Activated CD4-positive, alpha-beta T cell treated with anti-CD3 and anti-CD28 coated beads for 1 hour (primary cell): ENCODE data around the gene GJB2.

Experiments
- DNase-seq: peaks from one replicate; pipeline ENCODE4 v3.0.0-alpha.2; 2020

GJB2 gene

DNA sequence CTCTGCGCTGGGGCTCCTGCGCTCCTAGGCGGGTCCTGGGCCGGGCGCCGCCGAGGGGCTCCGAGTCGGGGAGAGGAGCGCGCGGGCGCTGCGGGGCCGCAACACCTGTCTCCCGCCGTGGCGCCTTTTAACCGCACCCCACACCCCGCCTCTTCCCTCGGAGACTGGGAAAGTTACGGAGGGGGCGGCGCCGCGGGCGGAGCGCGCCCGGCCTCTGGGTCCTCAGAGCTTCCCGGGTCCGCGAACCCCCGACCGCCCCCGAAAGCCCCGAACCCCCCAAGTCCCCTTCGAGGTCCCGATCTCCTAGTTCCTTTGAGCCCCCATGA is at the start of gene GJB2:
Gene GJB2, minus strand, starts transcription at position 103 of the 326 bp plus-strand sequence. CDS start 3,357 bp downstream, outside the sequence.
- DNase-seq: no peak

DNA sequence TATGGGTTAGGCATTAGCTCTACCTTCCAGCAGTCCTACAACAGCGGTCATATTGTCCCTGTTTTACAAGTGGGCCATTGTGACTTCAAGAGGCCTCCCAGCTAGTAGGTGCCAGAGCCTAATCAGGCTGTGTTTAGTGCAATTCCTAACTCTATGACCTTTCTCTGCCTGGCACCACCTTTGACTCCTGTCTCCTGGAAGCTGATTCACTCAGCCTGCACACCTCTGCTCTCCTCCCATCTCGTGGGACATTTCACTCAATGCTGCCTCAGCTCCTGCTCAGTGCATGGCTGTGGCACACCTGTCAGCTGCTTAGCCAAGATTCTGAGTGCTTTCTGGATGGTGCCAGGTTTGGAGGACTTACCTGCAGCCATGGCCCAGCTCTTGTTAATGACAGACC is 48.9 kb upstream of the GJB2 start:
- DNase-seq: no peak

DNA sequence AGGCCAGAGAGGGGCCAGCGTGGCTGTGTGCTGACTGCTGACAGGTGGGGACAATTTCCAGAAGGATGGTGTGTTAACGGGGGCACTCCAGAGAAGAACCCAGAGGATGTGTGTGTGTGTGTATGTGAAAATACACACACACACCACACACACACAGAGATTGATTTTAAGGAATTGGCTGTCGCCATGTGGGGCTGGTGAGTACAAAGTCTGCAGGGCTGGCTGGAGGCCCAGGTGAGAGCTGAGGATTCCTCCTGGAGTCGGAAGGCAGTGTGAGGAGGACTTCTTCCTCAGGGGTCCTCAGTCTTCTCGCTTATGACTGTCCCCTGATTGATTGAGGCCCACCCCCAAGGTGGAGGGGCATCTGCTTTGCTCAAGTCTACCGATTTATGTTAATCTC is 47.0 kb upstream of the GJB2 start:
- no peak for DNase-seq

DNA sequence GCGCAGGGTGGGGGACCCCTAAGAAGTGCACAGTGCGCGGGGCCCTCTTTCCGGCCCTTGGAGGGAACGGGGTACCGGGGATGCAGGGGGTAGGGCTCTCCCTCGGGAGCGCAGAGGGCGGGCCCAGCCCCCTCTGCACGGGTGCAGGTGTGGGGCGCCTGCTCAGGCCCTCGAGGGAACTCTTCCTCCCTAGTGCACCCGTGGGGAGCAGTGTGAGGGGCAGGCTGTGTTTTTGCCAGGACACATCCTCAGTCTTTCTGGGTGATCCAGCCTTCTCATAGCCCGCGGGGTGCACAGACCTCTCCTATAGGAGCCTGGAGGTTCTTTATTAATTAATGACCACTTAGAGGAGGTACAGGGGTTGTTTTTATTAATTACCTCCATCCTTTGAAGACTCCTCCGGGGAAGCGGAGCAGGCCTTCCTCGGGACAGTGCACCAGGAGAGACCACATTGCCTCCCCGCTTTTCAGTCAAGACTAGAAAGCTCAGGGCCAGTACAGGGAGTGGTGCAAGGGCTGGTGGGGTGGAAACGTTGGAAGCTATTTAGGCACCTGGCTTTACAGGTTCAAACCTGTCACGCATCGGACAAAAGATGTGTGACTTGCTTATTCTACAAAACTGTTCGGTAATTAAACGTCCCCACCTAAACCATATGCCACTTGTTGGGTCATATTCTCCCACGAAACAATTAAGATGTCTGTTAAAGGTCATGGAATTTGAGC is 40.0 kb upstream of the GJB2 start:
- DNase-seq: no peak

DNA sequence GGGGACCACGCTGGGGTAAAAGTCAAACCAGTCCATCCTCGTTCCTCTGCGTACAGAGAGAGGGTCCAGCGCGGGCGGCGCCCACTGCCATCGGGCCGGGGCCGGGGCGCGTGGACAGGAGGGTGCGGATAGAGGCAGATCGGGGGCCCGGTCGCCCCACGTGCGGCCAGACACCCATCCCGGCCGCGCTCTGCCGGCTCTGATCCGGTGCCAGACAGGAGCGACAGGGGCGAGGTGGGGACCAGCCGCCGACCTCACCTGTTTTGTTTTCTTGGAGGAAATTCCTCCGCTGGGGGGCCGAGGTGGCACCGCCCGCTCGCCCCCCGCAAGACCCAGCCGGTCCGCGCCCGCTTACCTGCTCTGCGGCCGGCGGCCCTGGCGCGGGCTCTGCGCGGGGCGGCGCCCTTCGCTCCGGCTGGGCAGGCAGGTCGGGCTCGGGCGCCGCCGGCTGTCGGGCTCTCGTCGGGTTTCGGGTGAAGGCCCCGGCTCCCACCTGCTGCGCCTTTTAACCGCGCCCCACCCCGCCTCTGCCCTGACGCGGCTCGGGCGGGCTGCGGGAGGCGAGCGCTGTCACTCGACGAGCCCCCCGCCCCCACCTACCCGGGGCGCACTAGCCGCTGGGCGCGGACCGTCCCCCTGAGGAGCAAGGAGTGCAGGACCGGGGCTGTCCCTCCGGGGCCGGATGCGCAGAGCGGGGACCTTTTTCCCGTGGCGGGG is 39.3 kb upstream of the GJB2 start, which contains the start of gene GJB6:
Gene GJB6, minus strand, starts transcription at position 481 of the 717 bp plus-strand sequence. CDS start 8,839 bp downstream, outside the sequence.
- DNase-seq: no peak

DNA sequence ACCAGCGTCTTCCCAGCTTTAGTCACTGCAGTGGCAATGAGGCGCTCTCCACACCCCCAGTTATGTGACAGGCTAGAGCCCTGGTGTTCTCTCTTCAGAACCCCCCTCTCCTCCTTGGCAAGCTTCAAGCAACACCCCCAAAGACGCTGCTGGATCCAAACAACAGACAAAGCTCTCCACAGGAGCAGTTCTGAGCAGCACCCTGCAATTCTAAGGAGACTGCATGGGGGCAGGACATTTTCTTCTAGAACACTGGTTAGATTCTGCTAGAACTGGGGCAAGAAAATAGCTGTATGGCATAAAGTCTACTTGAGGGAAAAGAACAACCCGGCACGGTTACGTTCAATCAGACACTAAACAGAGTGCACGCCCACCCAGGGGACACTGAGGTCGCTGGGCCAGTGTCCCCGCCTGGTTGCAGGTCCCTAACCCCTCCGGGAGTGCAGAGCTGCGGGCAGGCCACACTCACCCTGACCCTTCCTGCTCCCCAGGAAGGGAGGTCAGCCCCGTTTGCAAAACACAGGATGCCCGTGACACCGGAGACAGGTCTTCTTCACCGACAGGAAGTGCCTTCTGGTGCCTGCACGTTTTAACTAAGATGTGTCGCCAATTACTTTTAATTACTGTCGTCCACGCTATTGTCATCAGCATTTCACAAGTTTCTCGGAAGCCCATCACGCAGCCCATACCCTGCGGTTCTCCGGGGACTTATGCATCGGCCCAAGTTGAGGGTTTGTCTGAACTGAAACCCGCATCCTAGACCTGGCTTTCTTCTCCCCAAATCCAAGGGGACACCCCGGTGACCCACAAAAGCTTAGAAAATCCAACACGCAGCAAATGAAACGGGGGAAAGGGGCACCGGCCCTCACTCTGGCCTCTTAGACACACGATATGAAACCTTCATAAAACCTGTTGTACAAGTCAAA is 38.4 kb upstream of the GJB2 start:
- no peak for DNase-seq

DNA sequence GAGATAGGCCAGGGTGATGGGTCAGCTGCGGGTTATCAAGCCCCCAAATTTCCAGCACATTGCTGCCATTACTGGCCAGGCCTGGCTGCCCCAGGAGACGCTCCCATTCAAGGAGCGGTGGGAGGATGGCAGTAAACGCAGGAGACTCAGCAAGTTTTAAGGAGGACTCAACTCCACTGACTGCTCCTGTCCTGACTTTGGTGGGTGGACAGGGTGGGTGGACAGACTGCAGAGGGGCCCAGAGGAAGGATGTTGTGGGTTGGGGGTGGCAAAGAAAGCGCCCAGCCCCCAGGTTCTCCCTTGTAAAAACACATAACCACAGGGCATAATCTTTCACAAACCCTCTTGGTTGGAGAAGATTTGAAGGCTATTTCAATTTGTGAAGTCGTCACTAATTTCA is 35.0 kb upstream of the GJB2 start:
- no peak for DNase-seq

DNA sequence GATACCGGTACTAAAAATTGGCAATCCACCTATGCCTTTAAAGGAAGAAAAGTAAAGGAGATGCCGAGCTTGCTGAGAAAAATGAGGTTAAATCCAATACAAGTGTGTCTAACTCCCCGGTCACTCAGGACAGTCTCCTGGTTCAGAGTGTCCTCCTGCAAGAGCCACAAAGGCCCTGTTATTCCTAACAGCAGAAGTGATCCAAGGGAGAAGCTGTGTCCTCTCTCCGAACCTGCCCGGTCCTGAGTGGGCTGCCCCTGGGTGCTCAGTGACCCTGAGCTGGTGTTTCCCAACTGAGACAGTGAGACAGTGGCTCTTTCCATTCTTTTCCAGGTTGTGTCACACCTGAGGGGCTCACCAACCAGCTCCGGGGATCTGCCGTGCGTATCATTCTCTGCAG is 34.5 kb upstream of the GJB2 start:
- DNase-seq: no peak

DNA sequence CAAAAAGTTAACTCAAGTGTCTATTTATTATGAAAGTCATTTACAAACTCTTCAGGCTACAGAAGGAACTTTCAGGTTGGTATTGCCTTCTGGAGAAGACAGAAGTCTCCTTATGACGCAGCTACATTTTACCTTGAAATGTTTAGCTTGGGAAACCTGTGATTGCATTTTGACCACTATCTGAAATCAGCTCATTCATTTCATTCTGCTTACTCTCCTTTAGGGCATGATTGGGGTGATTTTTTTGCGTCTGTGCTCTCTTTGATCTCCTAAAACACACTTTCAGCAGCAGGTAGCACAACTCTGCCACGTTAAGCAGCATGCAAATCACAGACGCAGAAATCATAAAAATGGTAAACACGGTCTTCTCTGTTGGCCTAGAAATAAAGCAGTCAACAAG is 29.8 kb upstream of the GJB2 start:
- DNase-seq: no peak

DNA sequence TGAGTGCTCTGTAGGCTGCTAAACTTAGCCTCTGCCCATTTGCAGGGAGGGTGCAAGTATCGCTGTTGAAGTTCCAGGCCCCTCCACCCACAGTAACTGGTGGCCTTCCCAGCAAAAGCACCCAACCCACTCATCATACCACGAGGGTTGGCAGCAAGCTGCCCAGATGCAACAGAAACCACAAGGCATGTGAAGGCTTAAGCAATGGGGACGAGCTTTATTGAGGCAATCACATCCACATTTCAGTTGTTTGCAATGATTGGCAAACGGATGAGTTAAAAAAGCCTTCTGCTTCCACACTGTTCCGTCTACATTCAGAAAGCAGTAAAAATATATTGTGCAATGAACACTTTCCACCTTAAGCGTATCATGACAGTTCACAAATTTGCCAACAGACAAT is 29.0 kb upstream of the GJB2 start:
- DNase-seq: no peak

DNA sequence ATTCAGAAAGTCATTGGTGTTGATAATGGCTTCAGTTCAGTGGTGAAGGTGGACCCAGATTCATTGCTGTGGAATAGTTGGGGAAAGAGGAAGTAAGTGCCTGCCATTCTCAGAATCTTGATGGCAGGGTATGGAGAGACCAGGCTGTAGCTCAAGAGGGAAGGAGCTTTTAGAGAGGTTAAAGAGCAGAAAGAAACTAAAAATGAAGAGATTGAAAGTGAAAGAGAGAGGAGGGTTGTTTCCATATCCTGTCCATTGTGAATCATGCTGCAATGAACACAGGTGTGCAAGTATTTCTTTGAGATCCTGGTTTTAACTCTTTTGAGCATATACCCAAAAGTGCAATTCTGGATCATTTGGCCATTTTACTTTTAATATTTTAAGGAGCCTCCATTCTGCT is 26.8 kb upstream of the GJB2 start:
- no peak for DNase-seq

DNA sequence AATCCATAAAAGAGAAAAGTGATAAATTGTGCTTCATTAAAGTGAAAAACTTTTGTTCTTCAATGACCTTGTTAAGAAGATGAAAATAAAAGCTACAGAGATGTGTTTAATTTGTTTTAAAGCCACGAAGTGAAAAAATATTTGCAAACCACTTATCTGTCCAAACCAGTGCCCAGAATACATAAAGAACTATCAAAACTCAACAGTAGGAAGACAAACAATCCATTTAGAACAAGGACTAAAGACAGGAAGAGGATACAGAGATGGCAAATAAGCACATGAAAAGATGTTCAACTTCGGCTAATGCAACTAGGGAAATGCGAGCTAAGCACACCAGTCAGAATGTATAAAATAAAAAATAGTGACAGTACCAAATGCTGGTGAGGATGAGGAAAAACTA is 24.4 kb upstream of the GJB2 start:
- no peak for DNase-seq

DNA sequence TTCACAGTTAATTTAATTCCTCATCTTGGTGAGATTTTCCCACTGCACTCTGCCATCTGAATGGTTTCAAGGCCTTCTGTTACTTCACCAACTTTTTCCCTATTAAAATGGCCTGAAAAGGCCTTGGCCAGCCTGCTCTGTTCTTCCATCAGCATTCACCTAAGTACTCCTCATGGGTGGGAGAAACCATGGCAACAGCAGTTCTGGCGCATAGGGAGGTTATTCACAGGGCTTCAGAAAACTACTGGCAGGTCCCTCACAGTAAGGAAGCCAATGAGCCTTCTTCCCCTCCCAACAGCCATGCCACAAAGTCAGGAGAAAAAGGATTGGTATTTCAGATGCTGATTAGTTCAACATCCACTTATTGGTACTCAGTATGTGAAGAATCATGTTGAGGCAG is 17.2 kb upstream of the GJB2 start:
- DNase-seq: no peak

DNA sequence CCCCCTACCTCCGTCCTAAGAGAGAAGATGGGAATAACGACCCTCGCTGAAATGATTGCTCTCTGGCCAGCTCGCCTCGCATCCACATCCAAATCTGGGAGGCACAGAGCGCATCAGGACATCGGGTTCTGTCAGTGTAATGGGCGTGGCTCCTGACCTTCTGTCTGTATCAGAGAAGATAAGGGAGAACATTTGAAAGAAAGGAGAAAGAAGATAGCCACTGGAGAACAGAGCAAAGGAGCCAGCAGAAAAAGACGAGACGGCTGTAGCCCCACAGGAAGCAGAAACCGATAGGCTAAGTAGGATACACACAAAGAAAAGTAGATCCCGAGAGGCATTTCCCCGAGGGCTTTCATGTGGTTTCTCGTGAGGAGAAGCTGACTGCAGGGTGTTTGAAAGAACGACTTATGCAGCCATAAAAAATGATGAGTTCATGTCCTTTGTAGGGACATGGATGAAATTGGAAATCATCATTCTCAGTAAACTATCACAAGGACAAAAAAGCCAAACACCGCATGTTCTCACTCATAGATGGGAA is 14.0 kb upstream of the GJB2 start:
- no peak for DNase-seq

DNA sequence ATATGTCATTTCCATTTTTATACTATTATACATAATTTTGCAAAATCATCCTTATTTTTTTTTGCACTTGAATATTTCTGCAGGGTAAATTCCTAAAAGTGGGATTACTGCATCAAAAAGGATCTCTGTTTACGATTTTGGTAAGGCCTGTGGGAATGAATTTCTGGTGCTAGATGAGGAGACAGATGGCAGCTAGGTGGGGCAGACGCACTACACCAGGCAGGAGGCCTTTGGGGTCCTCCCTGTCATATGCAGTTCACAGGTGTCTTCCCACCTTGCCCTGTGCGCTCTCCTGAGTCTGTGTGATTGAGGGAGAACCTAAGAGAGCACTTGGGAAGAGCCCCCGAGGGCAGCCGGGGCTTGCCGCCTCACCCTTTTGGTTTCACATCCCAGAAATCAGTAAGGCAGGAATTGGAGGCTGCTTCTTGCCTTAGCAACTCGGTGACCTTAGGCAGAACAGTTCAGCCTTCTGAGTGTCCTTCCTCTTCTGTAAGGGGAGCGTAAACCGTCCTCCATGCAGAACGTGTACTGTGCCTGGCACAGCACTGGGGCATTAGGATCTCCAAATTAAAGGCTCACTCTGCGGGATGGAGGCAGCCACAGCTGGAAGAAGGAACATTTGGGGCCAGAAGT is 13.4 kb upstream of the GJB2 start:
- DNase-seq: no peak

DNA sequence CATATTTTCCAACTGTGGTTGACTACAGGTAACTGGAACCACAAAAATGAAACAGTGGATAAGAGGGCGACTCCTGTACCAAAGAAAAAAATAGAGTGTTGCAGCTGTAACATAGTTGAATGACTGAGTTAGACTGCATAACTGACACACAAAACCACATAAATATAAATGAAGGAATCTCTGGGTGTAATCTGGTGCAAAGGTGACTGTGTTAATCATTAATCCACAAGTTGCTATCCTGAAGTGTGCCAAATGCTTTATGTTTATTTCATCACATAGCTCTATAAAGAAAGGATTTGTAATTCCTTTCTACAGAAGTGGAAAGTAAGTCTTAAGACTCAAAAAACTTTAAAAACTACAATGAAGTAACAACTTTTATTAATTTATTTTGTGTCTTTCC is 6.0 kb upstream of the GJB2 start:
- no peak for DNase-seq

DNA sequence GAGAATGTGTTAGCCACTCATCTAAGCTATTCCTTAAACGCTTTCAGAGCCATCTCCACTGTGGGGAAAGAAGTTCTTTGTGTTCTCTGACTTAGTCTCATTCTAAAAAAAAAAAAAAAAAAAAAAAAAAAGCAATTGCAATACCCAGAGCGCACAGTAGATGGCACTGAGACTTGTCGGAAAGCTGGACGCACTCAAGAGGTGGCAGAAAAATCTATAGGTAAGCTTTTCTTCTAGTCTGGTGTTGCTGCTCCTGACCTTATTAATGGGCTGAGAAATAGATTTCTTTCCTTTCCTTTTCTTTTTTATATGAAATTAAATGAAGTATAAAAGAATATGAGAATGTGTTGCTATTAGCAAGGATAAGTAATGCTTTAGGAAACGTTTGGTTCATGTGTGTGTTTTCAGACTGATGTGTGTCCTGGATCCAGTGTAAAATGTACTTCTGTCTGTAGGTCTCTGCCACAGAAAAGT is 4.7 kb upstream of the GJB2 start:
- DNase-seq: no peak

DNA sequence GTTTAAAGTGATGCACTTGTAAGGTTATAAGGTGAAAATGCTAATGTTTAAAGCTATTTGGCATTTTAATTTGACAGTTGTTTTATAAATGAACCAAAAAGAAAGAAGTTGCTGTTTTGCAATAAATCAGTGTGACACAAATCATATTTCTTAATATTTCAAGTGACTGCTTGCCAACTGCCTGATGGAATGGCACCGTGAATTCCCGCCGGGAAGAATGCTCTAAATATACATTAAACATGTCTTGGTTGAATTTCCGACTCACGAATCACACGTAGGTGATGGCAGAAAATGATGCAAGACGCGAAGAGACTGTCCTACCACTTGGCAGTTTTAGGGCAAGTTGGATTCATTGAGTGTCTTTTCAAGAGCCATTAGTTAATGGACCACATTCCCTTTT is 3.1 kb upstream of the GJB2 start:
- DNase-seq: no peak

DNA sequence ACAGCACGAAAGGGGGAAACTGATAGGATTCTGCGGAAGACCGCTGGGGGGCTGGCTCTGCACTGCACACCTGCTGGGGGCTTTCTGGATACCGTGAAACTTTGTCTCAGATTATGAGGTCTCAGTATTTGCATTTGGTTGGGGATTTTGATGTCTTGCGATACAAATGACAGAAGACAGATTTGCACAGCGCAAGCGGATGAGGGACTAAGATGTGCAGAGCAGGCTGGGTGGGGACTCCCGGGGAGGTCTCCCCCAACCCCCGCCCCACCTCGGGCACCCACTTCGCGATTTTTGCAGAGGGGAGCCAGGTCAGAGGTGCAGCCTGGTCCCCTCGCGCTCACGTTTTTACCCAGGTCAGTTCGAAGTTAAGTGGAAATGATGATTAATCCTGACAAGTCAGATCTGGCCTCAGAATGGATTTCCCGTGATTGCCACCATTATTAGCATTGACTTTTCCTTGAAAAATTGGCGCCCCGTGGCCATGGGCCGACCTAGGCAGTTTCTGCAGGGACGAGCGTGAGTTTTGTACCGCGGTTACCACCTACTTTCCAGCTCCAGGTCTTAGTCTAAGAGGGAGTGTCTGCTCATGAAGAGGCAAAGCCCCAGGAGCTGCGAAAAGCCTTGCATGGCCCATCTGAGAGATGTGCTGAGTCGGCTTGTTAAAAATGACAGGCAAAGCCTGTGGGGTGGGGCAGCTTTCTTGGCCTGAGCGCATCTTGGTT is 1.3 kb upstream of the GJB2 start:
- no peak for DNase-seq

DNA sequence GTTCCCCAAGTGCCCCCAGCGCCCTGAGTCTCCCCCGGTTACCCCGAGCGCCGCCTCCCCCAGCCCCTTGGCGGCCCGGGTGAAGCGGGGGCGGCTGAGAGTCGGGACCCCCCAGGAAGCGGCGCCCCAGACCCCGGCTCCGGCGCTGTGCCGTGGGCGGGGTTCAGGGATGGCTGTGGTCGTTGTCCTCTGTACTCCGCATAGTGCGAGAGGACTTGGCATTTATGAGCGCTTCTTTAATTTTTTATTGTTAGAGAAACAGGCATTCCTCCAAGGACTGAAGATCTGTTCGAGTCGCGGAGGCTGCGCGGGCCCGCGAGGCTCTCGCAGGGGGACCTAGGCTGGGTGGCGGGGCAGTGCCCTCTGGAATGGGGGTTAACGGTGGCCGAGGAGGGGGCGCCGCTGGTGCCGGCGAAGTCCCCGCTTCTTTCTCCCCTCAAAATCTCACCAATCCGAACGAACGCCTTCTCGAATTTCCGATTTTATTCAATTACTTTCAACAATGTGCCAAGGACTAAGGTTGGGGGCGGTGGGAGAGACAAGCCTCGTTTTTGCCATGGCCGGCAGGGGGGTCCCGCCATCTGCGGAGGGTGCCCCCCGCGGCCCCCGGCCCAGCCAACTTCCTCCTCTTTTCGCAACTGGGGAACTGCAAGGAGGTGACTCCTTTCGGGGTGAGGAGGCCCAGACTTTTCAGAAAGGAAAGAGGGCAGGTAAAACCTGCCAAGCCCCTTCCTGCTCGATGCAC is 596 bp upstream of the GJB2 start:
- DNase-seq: no peak

DNA sequence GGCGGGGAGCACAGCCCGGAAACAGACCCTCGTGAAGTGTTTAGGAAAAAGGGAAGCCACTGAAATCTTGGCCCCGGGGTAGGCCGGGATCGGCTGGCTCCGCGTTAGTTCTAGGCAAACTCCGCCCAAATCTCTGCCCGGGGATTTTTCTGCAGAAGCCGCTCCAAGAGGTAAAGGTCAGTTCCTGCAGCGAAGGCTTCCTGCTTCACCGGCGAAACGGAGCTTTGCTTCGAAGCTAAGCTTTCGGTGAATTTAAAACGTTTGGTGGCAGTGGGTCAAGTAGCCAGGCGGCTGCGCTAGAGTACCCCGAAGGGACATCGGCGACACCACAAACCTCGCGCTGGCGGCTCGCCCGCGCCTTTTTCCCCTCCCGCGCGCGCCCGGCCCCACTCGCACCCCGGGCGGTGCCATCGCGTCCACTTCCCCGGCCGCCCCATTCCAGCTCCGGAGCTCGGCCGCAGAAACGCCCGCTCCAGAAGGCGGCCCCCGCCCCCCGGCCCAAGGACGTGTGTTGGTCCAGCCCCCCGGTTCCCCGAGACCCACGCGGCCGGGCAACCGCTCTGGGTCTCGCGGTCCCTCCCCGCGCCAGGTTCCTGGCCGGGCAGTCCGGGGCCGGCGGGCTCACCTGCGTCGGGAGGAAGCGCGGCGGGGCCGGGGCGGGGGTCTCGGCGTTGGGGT is 441 bp downstream of the GJB2 start:
- no peak for DNase-seq
